ENCODE results near the gene KIAA1958.

GRCh38 chr9:112520069-112520468 is 33.4 kb downstream of the KIAA1958 start:
- TF ChIP-seq CTCF (IDR thresholded peaks at IDR 0.05; ENCODE audit: control extremely low read depth in 1 of 3, insufficient read depth in 1 of 3, low read depth in 1 of 3, low read length in 3 of 3) = no peak
- TF ChIP-seq MAX (IDR thresholded peaks at IDR 0.05) = no peak

Data from H1 (cell line).